Thyroid gland (tissue), 4 donors: ENCODE measurements around the gene SLC17A8.

Experiments
- CTCF ChIP-seq, 6 experiments: fragments of 200-600 bp in 3 of 6; fragments of 450-650 bp in 3 of 6; sonication (generic) in 3 of 6; IDR thresholded peaks; one replicate each; pipeline ENCODE4 v1.5.1; 2016 to 2019; ENCODE audit warnings: antibody characterized with exemption in 6 of 6, mild to moderate bottlenecking in 2 of 6, inconsistent platforms in 1 of 6, moderate library complexity in 1 of 6
- POLR2A ChIP-seq, 2 donors: fragments of 450-650 bp; IDR thresholded peaks; one replicate each; pipeline ENCODE4 v1.6.1; 2017; ENCODE audit warnings: antibody characterized with exemption in 2 of 2, mild to moderate bottlenecking in 2 of 2, moderate library complexity in 1 of 2

- TF ChIP-seq CTCF (IDR thresholded peaks at IDR 0.05), result no peak
- no peak for TF ChIP-seq POLR2A (IDR thresholded peaks at IDR 0.05)
These were observed 104.6 kb downstream of the SLC17A8 start for GRCh38 chr12:100461330-100461973.
